GM12892 (cell line): Measurements from ENCODE around the gene PCNX2.
A peak's percentile ranks its signal among the peaks of the same experiment; 100 is the strongest.
"Not testable (repeated sequence)": the region's sequence is repeated elsewhere in the genome, so short reads cannot be mapped to it uniquely, and the experiment has no call there.

ENCODE experiments used
- DNase-seq: peaks from one replicate; pipeline ENCODE4 v3.0.0; 2011; ENCODE audit not compliant: insufficient read length
- FAIRE-seq: peaks from 2 replicates; lab custom pipeline; 2011; peaks lifted over from hg19 to GRCh38; lab: Jason Lieb, UNC
- POLR2A ChIP-seq: IDR thresholded peaks from 2 replicates; pipeline ENCODE4 v1.6.1; 2011; ENCODE audit warnings: low read depth, low read length, control low read depth
- POLR2AphosphoS5 ChIP-seq: IDR thresholded peaks from 2 replicates; pipeline ENCODE4 v1.6.1; 2011; ENCODE audit warnings: low read depth, low read length, control low read depth
- TAF1 ChIP-seq: IDR thresholded peaks from 2 replicates; pipeline ENCODE4 v1.6.1; 2011; ENCODE audit warnings: low read depth, mild to moderate bottlenecking, control low read depth, low read length, borderline replicate concordance

The PCNX2 gene

GRCh38 chr1:233122779-233123178, 172.7 kb downstream of the PCNX2 start:
- FAIRE-seq (no peak), DNase-seq (no peak)
- TF ChIP-seq POLR2A: no peak
- no peak for TF ChIP-seq POLR2AphosphoS5
- no peak for TF ChIP-seq TAF1

- no peak for FAIRE-seq
- TF ChIP-seq POLR2AphosphoS5 (no peak), POLR2A (no peak), TAF1 (no peak)
- DNase-seq: no peak
These were observed 173.5 kb downstream of the PCNX2 start for GRCh38 chr1:233121947-233122559.

GRCh38 chr1:233114860-233115259, 180.7 kb downstream of the PCNX2 start:
- DNase-seq (no peak), FAIRE-seq (no peak)
- TF ChIP-seq TAF1 (no peak), POLR2AphosphoS5 (no peak), POLR2A (no peak)

- FAIRE-seq: no peak
- TF ChIP-seq POLR2AphosphoS5 (no peak), POLR2A (no peak), TAF1 (no peak)
These were observed 181.4 kb downstream of the PCNX2 start for GRCh38 chr1:233114159-233114558.

GRCh38 chr1:233113009-233113879, 182.3 kb downstream of the PCNX2 start:
- DNase-seq (no peak), FAIRE-seq (peak; percentile 46)
- TF ChIP-seq POLR2A (no peak), TAF1 (no peak), POLR2AphosphoS5 (no peak)

More at GRCh38 chr1:233114159-233114558, 181.4 kb downstream of the PCNX2 start:
- no peak for DNase-seq

GRCh38 chr1:233112186-233113008, 183.1 kb downstream of the PCNX2 start:
- FAIRE-seq (no peak), DNase-seq (no peak)
- TF ChIP-seq POLR2A: no peak

- FAIRE-seq: no peak
- DNase-seq: no peak
- no peak for TF ChIP-seq POLR2A
- no peak for TF ChIP-seq TAF1
- no peak for TF ChIP-seq POLR2AphosphoS5
These were observed 183.8 kb downstream of the PCNX2 start for GRCh38 chr1:233111731-233112130.

- TF ChIP-seq POLR2AphosphoS5 (no peak), POLR2A (no peak), TAF1 (no peak)
- FAIRE-seq: no peak
- no peak for DNase-seq
These were observed 186.4 kb downstream of the PCNX2 start for GRCh38 chr1:233109096-233109495.

GRCh38 chr1:233107716-233108130, 187.8 kb downstream of the PCNX2 start:
- FAIRE-seq, DNase-seq: not testable (repeated sequence)

GRCh38 chr1:233107130-233107660, 188.3 kb downstream of the PCNX2 start:
- no peak for DNase-seq
- FAIRE-seq: no peak

GRCh38 chr1:233105225-233105624, 190.3 kb downstream of the PCNX2 start:
- FAIRE-seq: no peak
- TF ChIP-seq POLR2A (no peak), POLR2AphosphoS5 (no peak), TAF1 (no peak)
- no peak for DNase-seq

More at GRCh38 chr1:233107130-233107660, 188.3 kb downstream of the PCNX2 start:
- TF ChIP-seq POLR2AphosphoS5 (no peak), TAF1 (no peak), POLR2A (no peak)

GRCh38 chr1:233102341-233102740, 193.2 kb downstream of the PCNX2 start:
- no peak for TF ChIP-seq POLR2A
- FAIRE-seq: peak; percentile 66
- no peak for DNase-seq
